Ascending aorta (tissue), 2 donors: ENCODE data around the gene ATG16L2. TPM values are rescaled to one million over a fixed set of nuclear protein-coding genes. Genes with fewer than 3 reads are reported as not detected.
"Not testable (repeated sequence)": the region's sequence is repeated elsewhere in the genome, so short reads cannot be mapped to it uniquely, and the experiment has no call there.

Experiments
- DNase-seq, 2 donors: peaks; one replicate each; pipeline ENCODE4 v3.0.0-alpha.2; 2019; ENCODE audit warnings: low spot score in 2 of 2
- H3K27ac ChIP-seq, 2 donors: fragments of 200-600 bp; sonication (generic); one replicate each; pipeline ENCODE4 v1.5.1; 2016 to 2017; ENCODE audit warnings: mild to moderate bottlenecking in 1 of 2
- H3K27me3 ChIP-seq: fragments of 200-600 bp; sonication (generic); one replicate; pipeline ENCODE4 v1.5.1; 2017
- H3K36me3 ChIP-seq, 2 donors: fragments of 200-600 bp; sonication (generic); one replicate each; pipeline ENCODE4 v1.5.1; 2016
- H3K4me1 ChIP-seq, 2 donors: fragments of 200-600 bp; sonication (generic); one replicate each; pipeline ENCODE4 v1.5.1; 2016 to 2017; ENCODE audit warnings: mild to moderate bottlenecking in 1 of 2
- H3K4me3 ChIP-seq, 2 donors: fragments of 200-600 bp; sonication (generic); one replicate each; pipeline ENCODE4 v1.5.1; 2016 to 2017; ENCODE audit warnings: mild to moderate bottlenecking in 1 of 2
- H3K9me3 ChIP-seq, 2 donors: fragments of 200-600 bp; sonication (generic); one replicate each; pipeline ENCODE4 v1.5.1; 2016
- intact Hi-C: fragments of 100-400 bp; cut with DNase I; formaldehyde crosslinking; loops from one replicate; pipeline ENCODE4 v1.15.1; 2023
- total RNA-seq: library from RNA; depleted of rRNA; stranded (reverse); fragments of >200 nt; gene quantifications from one replicate; pipeline ENCODE4 v1.1.0, GENCODE V29; 2016
- TF ChIP-seq, protein P1 (sequence below), 3 experiments: fragments of 200-600 bp in 2 of 3; fragments of 450-650 bp in 1 of 3; sonication (generic) in 2 of 3; IDR thresholded peaks; one replicate each; pipeline ENCODE4 v1.5.1; 2016 to 2019; ENCODE audit warnings: antibody characterized with exemption in 3 of 3, mild to moderate bottlenecking in 1 of 3, moderate library complexity in 1 of 3

Gene ATG16L2
- total RNA-seq, 1 donor from 2014 or later, result 21.2 TPM

DNA sequence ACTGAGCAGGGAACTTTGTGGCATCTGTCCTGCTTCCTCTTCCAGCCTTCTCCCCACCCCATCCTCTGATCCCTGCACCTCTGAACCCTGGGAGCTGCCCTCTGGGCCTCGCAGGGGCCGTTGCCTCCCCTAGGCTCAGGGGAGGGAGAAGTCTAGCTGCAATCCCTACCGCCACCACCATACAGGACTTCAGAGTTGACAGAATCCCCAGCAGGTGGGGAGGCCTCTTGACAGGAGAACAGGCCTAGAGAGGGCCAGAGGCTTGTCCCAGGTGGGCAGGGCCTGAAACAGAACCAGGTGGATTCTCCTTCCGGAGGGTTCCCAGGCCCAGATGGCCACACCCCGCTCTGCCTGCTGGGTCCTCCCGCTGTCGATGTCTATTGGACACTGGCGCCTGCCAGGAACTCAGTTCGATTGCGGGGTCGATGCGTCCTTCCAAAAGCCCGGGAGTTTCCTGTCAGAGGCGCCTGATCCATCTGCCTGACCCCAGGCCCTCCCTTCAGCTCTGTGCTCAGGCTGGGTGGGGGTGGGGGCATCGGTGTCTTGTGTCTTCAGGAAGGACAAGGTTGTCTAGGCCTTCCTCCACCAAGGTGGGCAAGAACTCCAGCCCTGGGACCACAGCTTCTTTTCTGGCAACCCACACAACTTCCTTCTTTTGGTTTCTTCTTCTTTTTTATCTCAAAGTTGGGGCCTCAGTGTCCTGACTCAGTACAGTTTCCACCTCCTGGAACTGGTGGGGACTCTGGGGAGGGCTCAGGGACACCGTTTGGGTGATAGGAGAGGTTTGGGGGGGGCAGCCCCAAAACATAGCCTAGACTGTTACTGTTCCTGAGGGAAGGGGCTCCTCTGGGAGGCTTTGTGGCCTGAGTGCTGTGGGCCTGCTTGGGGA, 26.8 kb upstream of the ATG16L2 start:
- no peak overlapping the region for H3K4me3 ChIP-seq
- intact Hi-C loops, result no loop called here
- no peaks in the 10 kb centered on the region for H3K27me3 ChIP-seq
- no peaks in the 10 kb centered on the region for H3K9me3 ChIP-seq
- TF ChIP-seq, protein P1, sequence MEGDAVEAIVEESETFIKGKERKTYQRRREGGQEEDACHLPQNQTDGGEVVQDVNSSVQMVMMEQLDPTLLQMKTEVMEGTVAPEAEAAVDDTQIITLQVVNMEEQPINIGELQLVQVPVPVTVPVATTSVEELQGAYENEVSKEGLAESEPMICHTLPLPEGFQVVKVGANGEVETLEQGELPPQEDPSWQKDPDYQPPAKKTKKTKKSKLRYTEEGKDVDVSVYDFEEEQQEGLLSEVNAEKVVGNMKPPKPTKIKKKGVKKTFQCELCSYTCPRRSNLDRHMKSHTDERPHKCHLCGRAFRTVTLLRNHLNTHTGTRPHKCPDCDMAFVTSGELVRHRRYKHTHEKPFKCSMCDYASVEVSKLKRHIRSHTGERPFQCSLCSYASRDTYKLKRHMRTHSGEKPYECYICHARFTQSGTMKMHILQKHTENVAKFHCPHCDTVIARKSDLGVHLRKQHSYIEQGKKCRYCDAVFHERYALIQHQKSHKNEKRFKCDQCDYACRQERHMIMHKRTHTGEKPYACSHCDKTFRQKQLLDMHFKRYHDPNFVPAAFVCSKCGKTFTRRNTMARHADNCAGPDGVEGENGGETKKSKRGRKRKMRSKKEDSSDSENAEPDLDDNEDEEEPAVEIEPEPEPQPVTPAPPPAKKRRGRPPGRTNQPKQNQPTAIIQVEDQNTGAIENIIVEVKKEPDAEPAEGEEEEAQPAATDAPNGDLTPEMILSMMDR (IDR thresholded peaks at IDR 0.05), result no peak
- peak overlapping the region in 1 of 2 donors; percentile 18 for H3K27ac ChIP-seq
- no peaks in the 10 kb centered on the region for H3K36me3 ChIP-seq
- DNase-seq, result no peak
- H3K4me1 ChIP-seq, result peaks cover 12 to 20% of the 10 kb centered on the region in 2 donors

DNA sequence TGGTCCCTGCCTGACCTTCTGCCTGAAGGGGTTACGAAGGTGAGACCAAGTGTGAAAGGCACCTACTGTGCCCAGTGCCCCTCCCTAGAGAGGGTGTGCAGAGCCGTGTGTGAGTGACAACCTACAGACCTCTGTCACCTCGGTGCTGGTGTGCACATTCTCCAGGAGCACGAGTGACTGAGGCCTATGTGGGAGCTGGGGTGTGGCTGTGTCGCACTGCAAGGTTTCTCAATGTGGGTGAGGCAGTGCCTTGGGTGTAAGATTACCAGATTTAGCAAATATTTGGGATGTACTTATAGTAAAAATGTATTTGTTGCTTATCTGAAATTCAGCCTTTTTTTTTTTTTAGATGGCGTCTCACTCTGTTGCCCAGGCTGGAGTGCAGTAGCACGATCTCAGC, 26.0 kb upstream of the ATG16L2 start:
- TF ChIP-seq, protein P1 (IDR thresholded peaks at IDR 0.05), result no peak
- no peak for DNase-seq
- Histone ChIP-seq H3K36me3 (no peaks in the 10 kb centered on the region), H3K27me3 (no peaks in the 10 kb centered on the region), H3K4me3 (no peak overlapping the region), H3K9me3 (no peaks in the 10 kb centered on the region), H3K27ac (peak overlapping the region in 1 of 2 donors; percentile 83), H3K4me1 (peaks cover 15 to 26% of the 10 kb centered on the region in 2 donors)
- intact Hi-C loops, result no loop called here

DNA sequence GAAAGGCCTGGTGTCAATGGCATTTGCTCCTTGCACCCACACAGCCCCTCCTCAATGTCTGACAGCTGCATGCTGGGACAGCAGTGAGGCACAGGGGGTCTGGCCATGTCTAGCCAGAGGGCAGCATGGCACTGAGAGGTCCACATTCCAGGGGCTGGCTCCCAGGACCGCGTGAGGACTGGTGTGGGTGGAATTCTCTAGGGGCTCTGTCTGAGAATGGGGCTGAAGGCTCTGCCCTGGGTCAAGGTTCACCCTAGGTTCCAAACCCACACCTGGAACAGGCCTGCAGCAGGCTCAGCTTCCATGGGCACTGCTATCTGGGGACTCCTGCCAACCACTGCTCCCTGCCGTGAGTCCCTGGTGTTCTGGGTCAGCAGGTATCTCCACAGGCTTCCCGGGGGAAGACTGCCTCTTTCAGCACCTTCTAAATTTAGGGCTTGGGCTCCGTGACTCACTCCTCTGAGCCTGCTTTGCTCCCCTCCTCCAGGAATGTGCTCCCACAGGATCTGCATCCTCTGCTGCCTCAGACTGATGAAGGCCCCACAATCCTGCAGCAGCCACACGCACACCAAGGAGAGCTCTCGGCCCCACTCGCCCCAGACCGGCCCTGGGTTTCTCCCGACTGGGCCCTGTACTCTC, 24.6 kb upstream of the ATG16L2 start:
- H3K9me3 ChIP-seq, result no peaks in the 10 kb centered on the region
- peaks cover 15 to 27% of the 10 kb centered on the region in 2 donors for H3K4me1 ChIP-seq
- intact Hi-C loops, result no loop called here
- H3K27ac ChIP-seq, result peak overlapping the region; percentile 83 to 88
- TF ChIP-seq, protein P1 (IDR thresholded peaks at IDR 0.05), result no peak
- H3K36me3 ChIP-seq, result no peaks in the 10 kb centered on the region
- peak overlapping the region in 1 of 2 donors; percentile 28 for H3K4me3 ChIP-seq
- DNase-seq, result peak; percentile 60 to 80
- no peaks in the 10 kb centered on the region for H3K27me3 ChIP-seq

DNA sequence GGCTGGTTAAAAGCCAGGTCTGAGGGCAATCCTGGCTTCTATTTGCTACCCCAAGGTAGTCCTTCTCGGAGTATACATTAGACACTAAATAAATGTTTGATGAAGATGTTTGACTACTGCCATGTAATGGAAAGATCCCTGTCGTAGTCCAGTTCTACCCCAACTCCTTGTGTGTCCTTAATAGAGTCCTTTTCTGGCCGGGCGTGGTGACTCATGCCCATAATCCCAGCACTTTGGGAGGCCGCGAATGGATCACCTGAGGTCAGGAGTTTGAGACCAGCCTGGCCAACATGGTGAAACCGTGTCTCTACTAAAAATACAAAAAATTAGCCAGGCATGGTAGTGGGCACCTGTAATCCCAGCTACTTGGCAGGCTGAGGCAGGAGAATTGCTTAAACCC, 23.0 kb upstream of the ATG16L2 start:
- Histone ChIP-seq H3K4me1 (peaks cover 15 to 27% of the 10 kb centered on the region in 2 donors), H3K27ac (peak overlapping the region in 1 of 2 donors; percentile 88)
- H3K36me3 ChIP-seq, DNase-seq, H3K4me3 ChIP-seq, intact Hi-C loops, H3K27me3 ChIP-seq, H3K9me3 ChIP-seq: not testable (repeated sequence)

DNA sequence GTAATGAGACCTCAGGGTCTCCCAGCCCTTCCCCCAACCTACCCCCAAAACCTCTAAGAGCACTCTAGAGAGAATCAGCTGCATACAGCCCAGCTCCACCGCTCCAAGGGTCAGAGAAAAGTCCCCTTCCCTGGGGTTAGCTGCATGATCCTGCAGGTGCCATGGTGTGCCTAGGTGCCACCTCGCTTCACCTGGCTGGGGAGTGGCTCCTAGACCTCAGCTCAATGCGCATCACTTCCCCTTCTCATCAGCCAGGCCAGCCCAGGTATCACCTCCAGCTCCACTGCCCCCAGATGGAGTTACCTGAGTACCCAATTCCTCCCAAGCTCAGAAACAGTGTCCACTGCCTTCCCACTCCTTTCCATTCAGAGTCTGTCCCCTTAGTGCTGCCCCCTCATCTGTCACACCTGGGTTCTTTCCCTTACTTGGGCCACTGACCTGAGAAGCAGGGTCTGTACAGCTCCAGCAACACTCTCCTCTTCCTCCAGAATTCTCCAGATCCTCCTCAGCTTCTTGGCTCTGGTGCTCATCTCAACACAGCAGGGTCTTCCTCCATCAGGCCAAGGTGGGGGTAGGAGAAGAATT, 21.7 kb upstream of the ATG16L2 start:
- Histone ChIP-seq H3K27me3 (no peaks in the 10 kb centered on the region), H3K36me3 (no peaks in the 10 kb centered on the region), H3K27ac (peak overlapping the region; percentile 86), H3K9me3 (no peaks in the 10 kb centered on the region), H3K4me3 (peak overlapping the region in 1 of 2 donors; percentile 64), H3K4me1 (peaks cover 15 to 27% of the 10 kb centered on the region in 2 donors)
- TF ChIP-seq, protein P1 (IDR thresholded peaks at IDR 0.05), result no peak
- intact Hi-C loops, result loop anchor here (1.0 to 2.0 kb wide), 3 partner anchors 22 to 70 kb away; partner anchors contain the start of genes ARAP1 and ATG16L2
- no peak for DNase-seq
